Measurements from ENCODE around the gene BNC2.

BNC2 gene

GRCh38 chr9:16813838-16814237, 56.6 kb downstream of the BNC2 start:
- TF ChIP-seq GATA2 (IDR thresholded peaks at IDR 0.05; ENCODE audit: low read depth, low read length) (no peak), GATA3 (IDR thresholded peaks at IDR 0.05; ENCODE audit: low read depth, low read length) (no peak)

DNA sequence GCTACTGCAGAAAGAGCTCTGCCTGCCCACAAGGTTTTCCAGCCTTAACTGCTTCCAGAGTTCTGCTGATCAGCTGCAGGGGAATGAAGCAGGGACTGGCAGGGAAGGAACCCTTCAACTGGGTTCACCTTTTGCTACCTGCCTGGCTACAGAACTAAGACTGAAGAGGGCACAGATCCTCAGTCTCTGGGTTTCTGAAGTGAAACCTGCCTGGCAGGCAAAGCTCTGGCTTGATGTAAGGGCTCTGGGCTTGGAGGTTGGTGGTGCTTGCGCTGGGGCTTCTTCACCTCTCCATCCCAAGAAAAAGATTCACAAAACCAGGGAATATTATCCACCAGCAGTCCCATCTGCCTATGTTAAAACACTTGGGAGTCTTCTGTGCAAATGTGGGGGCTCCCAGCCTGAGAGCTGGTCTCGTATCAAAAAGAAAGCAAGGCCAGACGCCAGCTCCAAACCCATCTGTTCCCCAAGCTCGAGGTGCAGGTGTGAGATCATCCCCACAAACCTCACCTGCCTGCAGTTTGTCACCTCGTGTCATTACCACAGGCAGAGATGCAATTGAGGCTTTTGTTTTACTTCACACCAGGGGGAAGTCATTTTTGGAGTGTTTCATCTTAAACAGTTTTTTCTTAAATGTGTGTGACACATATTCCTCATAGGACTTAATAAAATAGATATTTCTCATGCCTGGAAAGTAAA, 58.3 kb downstream of the BNC2 start:
- TF ChIP-seq GATA3 (IDR thresholded peaks at IDR 0.05; ENCODE audit: low read depth, low read length) (no peak), GATA2 (IDR thresholded peaks at IDR 0.05; ENCODE audit: low read depth, low read length) (no peak)

DNA sequence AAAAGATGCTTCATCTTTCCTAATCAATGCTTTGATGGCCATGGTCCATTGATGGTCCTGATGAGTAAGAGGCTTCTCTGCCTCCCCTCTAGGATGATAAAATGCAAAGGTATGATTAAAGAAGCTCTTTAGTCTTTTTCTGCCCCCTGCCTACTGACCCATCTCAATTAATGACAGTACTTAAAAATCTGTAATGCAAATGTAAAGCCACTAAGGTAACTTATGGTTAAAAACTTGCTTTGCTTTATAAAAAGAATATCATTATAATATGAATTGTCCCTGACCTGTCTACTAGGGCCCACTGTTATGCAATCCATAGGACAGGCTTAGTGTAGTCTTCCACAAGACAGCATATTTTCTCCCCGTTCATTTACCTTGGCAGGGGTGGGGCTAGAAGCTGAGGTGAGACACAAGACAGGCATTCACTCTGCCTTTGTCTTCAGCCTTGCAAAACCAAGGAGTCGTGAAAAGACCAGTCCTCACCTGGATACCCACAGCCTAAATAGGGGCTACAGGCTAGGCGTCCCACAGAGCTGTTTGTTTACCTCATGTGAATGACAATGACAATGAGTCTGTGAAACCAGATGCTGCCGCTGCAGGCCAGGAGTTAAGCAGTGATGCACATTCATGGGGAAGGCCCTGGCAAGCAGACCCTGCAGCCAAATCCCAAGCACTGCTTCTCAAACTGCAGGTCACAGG, 60.4 kb downstream of the BNC2 start:
- TF ChIP-seq GATA3 (IDR thresholded peaks at IDR 0.05; ENCODE audit: low read depth, low read length) (no peak), GATA2 (IDR thresholded peaks at IDR 0.05; ENCODE audit: low read depth, low read length) (no peak)

DNA sequence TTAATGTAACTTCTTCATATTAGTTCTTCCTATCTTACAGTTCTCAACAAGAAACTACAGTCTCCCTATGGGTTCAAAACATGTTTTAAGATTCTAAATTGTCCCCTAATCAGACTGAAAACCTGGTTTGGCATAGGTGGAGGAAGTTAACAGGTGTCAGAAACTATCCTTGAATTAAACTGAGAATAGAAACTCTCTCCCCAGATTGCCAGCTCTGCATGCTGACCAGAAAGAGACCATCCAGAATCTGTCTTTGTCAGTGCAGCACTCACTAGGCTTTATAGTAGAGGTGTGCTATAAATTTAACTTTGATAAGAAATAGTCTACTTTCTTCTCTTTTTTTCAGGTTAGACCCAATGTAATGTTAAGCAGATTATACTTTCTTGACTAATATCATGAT, 63.8 kb downstream of the BNC2 start:
- TF ChIP-seq GATA3 (IDR thresholded peaks at IDR 0.05; ENCODE audit: low read depth, low read length) (no peak), GATA2 (IDR thresholded peaks at IDR 0.05; ENCODE audit: low read depth, low read length) (no peak)

DNA sequence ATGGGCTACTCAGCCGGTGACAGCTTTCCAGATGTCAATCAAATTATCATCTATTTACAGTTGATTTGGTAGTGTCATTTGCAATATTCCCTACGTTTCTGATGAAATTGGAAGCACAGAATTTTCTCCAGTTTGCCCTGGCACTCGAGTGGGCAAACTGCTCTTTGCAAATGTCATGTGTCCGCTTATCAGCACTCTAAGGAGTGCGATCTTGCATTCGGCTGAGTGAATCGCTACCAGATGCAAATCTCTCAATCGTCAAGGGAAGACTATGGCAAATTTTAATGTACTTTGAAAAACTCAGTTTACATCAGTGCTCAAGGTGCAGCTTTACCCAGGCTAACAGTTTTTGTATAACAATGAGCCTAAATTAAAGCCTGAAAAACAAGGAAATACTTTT, 66.8 kb downstream of the BNC2 start:
- TF ChIP-seq GATA2 (IDR thresholded peaks at IDR 0.05; ENCODE audit: low read depth, low read length) = peak; percentile 84
- TF ChIP-seq GATA3 (IDR thresholded peaks at IDR 0.05; ENCODE audit: low read depth, low read length) = peak; percentile 40; the same call in 1 of the 2 replicates

GRCh38 chr9:16801871-16802466, 68.5 kb downstream of the BNC2 start:
- TF ChIP-seq GATA3 (IDR thresholded peaks at IDR 0.05; ENCODE audit: low read depth, low read length) = no peak
- TF ChIP-seq GATA2 (IDR thresholded peaks at IDR 0.05; ENCODE audit: low read depth, low read length) = no peak

- TF ChIP-seq GATA3 (IDR thresholded peaks at IDR 0.05; ENCODE audit: low read depth, low read length) (no peak), GATA2 (IDR thresholded peaks at IDR 0.05; ENCODE audit: low read depth, low read length) (no peak)
Measured at GRCh38 chr9:16796304-16796825, 74.1 kb downstream of the BNC2 start.

DNA sequence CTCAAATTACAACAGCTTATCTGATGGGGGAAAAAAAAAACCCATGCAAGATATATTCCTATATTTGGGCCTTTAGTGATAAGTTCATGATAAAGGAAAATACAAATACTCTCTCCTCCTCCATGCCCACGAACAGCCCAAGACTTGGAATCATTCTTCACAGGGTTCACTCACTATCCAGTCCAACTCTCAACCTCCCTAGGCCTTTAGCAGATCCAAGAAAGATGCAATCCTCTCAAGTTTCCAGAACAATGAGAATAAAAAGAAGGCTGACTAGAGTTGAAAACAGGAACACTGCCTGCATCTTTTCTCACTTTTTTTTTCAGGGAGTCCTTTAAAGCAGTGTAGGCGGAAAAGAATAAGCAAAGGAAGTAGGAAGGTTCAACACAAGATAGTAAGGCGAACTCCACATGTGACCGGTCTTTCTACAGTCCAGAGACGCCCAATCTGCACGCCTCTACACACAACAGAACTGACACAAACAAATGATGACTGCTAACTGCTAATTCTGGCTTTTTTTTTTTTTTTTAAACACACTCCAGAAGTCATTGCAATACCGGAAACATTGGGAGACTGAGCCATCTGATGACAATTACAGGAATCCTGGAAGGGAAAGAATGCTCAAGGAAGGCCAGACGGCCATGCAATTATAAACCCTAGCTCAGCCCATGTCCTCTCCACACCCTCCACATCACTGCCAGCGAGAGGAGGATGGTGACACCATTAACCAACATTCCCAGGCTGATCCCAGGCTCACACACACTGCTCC, 75.4 kb downstream of the BNC2 start:
- TF ChIP-seq GATA3 (IDR thresholded peaks at IDR 0.05; ENCODE audit: low read depth, low read length) (no peak), GATA2 (IDR thresholded peaks at IDR 0.05; ENCODE audit: low read depth, low read length) (no peak)

DNA sequence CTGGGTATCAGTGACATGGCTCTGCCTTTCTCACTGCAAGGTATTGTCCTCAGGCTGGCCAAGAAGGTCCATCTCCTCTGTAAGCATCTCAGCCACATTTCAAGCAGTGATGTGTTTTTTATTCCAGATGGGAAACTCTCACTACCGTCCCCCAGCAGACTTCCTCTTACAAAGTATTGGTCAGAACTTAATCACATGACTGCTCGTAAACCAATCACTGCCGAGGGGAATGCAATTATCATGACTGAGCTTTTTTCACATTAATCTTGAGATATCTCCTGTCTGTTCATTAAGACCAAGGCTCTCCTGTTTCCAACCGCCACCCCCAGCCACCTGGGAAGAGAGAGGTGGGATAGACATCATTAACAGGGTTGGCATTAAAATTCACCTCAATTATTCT, 76.4 kb downstream of the BNC2 start:
- TF ChIP-seq GATA2 (IDR thresholded peaks at IDR 0.05; ENCODE audit: low read depth, low read length) (no peak), GATA3 (IDR thresholded peaks at IDR 0.05; ENCODE audit: low read depth, low read length) (no peak)

GRCh38 chr9:16787724-16788123, 82.7 kb downstream of the BNC2 start:
- TF ChIP-seq GATA3 (IDR thresholded peaks at IDR 0.05; ENCODE audit: low read depth, low read length) = no peak

DNA sequence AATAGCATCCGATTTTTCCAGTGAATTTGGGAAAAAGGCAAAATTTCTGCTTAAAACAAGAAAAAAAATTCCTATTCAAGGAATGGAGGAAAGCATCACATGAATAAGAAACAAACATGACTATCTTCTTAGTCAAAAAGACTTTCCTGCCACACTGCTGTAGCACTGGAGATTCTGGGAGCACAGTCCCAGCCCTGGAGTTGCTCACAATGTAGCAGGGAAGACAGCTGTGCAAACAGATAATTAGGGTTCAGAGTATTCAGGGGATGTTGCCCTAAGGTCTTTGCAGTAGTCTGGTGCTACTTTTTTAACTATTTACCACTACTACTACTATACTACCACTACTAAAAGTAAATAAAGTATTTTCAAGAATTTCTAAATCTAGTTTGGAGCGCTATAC, 86.5 kb downstream of the BNC2 start:
- TF ChIP-seq GATA3 (IDR thresholded peaks at IDR 0.05; ENCODE audit: low read depth, low read length) (no peak), GATA2 (IDR thresholded peaks at IDR 0.05; ENCODE audit: low read depth, low read length) (no peak)

DNA sequence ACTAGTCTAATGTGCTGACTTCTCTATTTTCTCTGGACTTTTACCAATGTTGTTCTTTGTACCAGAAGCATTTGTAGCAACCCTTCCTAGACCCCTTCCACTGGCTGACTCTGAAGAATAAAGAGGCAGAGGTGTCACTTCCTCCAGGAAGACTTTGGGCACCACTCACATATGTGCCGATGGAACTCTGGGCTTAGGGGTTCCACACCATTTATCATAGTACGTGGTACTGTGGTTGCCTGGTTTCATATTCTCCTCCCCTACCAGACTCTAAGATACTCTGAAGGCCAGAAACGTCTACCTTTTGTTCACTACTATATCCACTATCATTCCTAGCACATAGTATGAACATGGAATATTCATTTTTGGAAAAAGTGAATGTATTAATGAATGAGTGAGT, 88.0 kb downstream of the BNC2 start:
- no peak for TF ChIP-seq GATA3 (IDR thresholded peaks at IDR 0.05; ENCODE audit: low read depth, low read length)
- TF ChIP-seq GATA2 (IDR thresholded peaks at IDR 0.05; ENCODE audit: low read depth, low read length) = no peak

GRCh38 chr9:16775330-16775729, 95.1 kb downstream of the BNC2 start:
- no peak for TF ChIP-seq GATA3 (IDR thresholded peaks at IDR 0.05; ENCODE audit: low read depth, low read length)
- TF ChIP-seq GATA2 (IDR thresholded peaks at IDR 0.05; ENCODE audit: low read depth, low read length) = no peak

DNA sequence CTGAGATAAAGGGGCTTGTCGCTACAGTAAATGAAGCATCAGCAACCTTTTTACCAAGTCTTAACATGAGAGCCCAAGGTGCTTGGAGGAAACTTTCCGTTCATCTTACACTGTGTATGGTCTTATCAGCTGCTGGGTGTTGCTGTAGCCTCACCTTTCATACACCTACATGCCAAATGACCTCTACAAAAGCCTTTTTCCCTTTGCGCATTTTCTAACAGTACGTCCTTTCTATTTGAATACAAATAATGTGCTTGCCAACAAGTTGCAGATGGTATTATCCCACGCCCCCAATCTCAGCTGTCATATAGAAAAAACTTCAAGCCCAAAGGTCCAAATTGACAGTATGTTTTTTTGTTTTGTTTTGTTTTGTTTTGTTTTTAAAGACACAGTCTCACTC, 96.9 kb downstream of the BNC2 start:
- no peak for TF ChIP-seq GATA3 (IDR thresholded peaks at IDR 0.05; ENCODE audit: low read depth, low read length)
- TF ChIP-seq GATA2 (IDR thresholded peaks at IDR 0.05; ENCODE audit: low read depth, low read length) = no peak
